Endometrial microvascular endothelial cells (primary cell): Measurements from ENCODE around the gene LARP4. TPM values are rescaled to one million over a fixed set of nuclear protein-coding genes. Genes with fewer than 3 reads are reported as not detected.
"Not testable (repeated sequence)": the region's sequence is repeated elsewhere in the genome, so short reads cannot be mapped to it uniquely, and the experiment has no call there.

ENCODE experiments used
- in situ Hi-C: cut with HindIII; loops from 2 replicates; pipeline ENCODE4 v1.10.0; 2017; ENCODE audit warnings: low sequenced_read_pairs, low pct_unique_long_range_greater_than_20kb; ENCODE audit errors: inconsistent ontology term
- total RNA-seq: library from RNA; depleted of rRNA; stranded (reverse); fragments of >200 nt; gene quantifications from one replicate; pipeline ENCODE4 v1.2.3, GENCODE V29; 2015; ENCODE audit errors: inconsistent ontology term

LARP4 gene
- total RNA-seq, 1 donor from 2014 or later = 37.4 TPM

GRCh38 chr12:50398931-50399330 lies 1.8 kb upstream of the LARP4 start:
- in situ Hi-C loops = no loop called here

- in situ Hi-C loops = no loop called here
Measured at GRCh38 chr12:50400104-50400637, 514 bp upstream of the LARP4 start.

- in situ Hi-C loops = no loop called here
Measured at GRCh38 chr12:50401500-50402081, 906 bp downstream of the LARP4 start.

GRCh38 chr12:50402264-50403000 lies 1.7 kb downstream of the LARP4 start:
- in situ Hi-C loops = no loop called here

GRCh38 chr12:50403001-50403440 lies 2.3 kb downstream of the LARP4 start:
- in situ Hi-C loops = no loop called here

- in situ Hi-C loops = no loop called here
Measured at GRCh38 chr12:50404307-50404706, 3.6 kb downstream of the LARP4 start.

- in situ Hi-C loops = no loop called here
Measured at GRCh38 chr12:50411051-50411660, 10.5 kb downstream of the LARP4 start.

GRCh38 chr12:50415899-50416479 lies 15.3 kb downstream of the LARP4 start:
- in situ Hi-C loops = no loop called here

- in situ Hi-C loops = no loop called here
Measured at GRCh38 chr12:50419112-50419909, 18.6 kb downstream of the LARP4 start.

GRCh38 chr12:50422855-50423254 lies 22.2 kb downstream of the LARP4 start:
- in situ Hi-C loops = not testable (repeated sequence)

- in situ Hi-C loops = not testable (repeated sequence)
Measured at GRCh38 chr12:50423342-50423741, 22.7 kb downstream of the LARP4 start.

- in situ Hi-C loops = no loop called here
Measured at GRCh38 chr12:50425589-50426258, 25.0 kb downstream of the LARP4 start.

- in situ Hi-C loops = not testable (repeated sequence)
Measured at GRCh38 chr12:50431656-50432055, 31.0 kb downstream of the LARP4 start.

- in situ Hi-C loops = no loop called here
Measured at GRCh38 chr12:50440288-50440687, 39.6 kb downstream of the LARP4 start.

GRCh38 chr12:50441763-50442162 lies 41.1 kb downstream of the LARP4 start:
- in situ Hi-C loops = no loop called here

GRCh38 chr12:50442178-50442908 lies 41.7 kb downstream of the LARP4 start:
- in situ Hi-C loops = no loop called here

- in situ Hi-C loops = not testable (repeated sequence)
Measured at GRCh38 chr12:50449671-50450070, 49.0 kb downstream of the LARP4 start.

- in situ Hi-C loops = no loop called here
Measured at GRCh38 chr12:50452795-50453194, 52.1 kb downstream of the LARP4 start.
